HepG2 (cell line): ENCODE data around the gene ENGASE. TPM values are rescaled to one million over a fixed set of nuclear protein-coding genes. Genes with fewer than 3 reads are reported as not detected.

ENCODE experiments used
- ATAC-seq: fragments of 200-7000 bp; cut with Tn5 transposase; 3 replicates; pipeline ENCODE4 v1.9.1; 2020; ENCODE audit warnings: mild to moderate bottlenecking, moderate library complexity
- BruUV-seq: library from RNA; stranded (reverse); fragments of 400-500 nt; replicated peaks from 2 replicates; lab custom pipeline; 2021; lab: Mats Ljungman, UMichigan
- CTCF ChIA-PET: fragments of 300-600 bp; formaldehyde crosslinking; extraction: SDS; loops from one replicate; lab custom pipeline; 2021; ENCODE audit warnings: low total read pairs, inconsistent platforms, low intra/inter-chr PET ratio; lab: Yijun Ruan, JAX
- POLR2A ChIA-PET: fragments of 350-600 bp; sonication (Branson Sonifier 250); formaldehyde crosslinking; loops from one replicate; lab custom pipeline; 2020; ENCODE audit warnings: antibody characterized with exemption, inconsistent platforms; lab: Yijun Ruan, JAX
- DNase-seq: peaks from one replicate; pipeline ENCODE4 v3.0.0-alpha.2; 2015; ENCODE audit warnings: low spot score
- FAIRE-seq: peaks from 3 replicates; lab custom pipeline; 2011; peaks lifted over from hg19 to GRCh38; lab: Jason Lieb, UNC
- H2AFZ ChIP-seq: one replicate; pipeline ENCODE4 v1.6.1; 2011; ENCODE audit warnings: low read length, inconsistent platforms
- H3K27ac ChIP-seq: fragments of 300-600 bp; 3 replicates; pipeline ENCODE4 v1.8.0; 2011; ENCODE audit warnings: mixed run types, mild to moderate bottlenecking, mixed read lengths, low read length, inconsistent platforms; ENCODE audit not compliant: insufficient read depth; ENCODE audit errors: extremely low read length
- H3K27me3 ChIP-seq, 2 experiments: fragments of 200-600 bp in 1 of 2; 2 replicates in 1 of 2; 3 replicates in 1 of 2; pipeline versions ENCODE4 v1.6.0 to v1.8.0; 2011; ENCODE audit warnings: low read length in 2 of 2, mild to moderate bottlenecking in 2 of 2, moderate library complexity in 2 of 2, inconsistent platforms in 1 of 2; ENCODE audit not compliant: insufficient read depth in 2 of 2, control insufficient read depth in 1 of 2
- H3K36me3 ChIP-seq, 2 experiments: fragments of 200-600 bp in 1 of 2; replicated peaks in 1 of 2; 2 replicates in 1 of 2; 3 replicates in 1 of 2; pipeline versions ENCODE4 v1.5.1 to v1.8.0; 2011; ENCODE audit warnings: low read length in 2 of 2, inconsistent platforms in 1 of 2; ENCODE audit not compliant: insufficient read depth in 2 of 2, control insufficient read depth in 1 of 2
- H3K4me1 ChIP-seq: 2 replicates; pipeline ENCODE4 v1.5.1; 2012; ENCODE audit warnings: low read length, inconsistent platforms; ENCODE audit not compliant: insufficient read depth
- H3K4me2 ChIP-seq: 2 replicates; pipeline ENCODE4 v1.6.0; 2011; ENCODE audit warnings: low read depth, low read length, inconsistent platforms
- H3K4me3 ChIP-seq, 3 experiments: fragments of 200-600 bp in 1 of 3; sonication (generic), shearing (Covaris generic) in 1 of 3; replicated peaks in 1 of 3; 2 replicates each; pipeline ENCODE4 v1.5.1; 2011 to 2016; ENCODE audit warnings: low read length in 3 of 3, inconsistent platforms in 2 of 3, low read depth in 2 of 3, mild to moderate bottlenecking in 2 of 3, control low read depth in 1 of 3, mixed read lengths in 1 of 3; ENCODE audit not compliant: insufficient read depth in 1 of 3
- H3K79me2 ChIP-seq: one replicate; pipeline ENCODE4 v1.6.1; 2011; ENCODE audit warnings: low read length, inconsistent platforms; ENCODE audit not compliant: insufficient read depth
- H3K9ac ChIP-seq: 2 replicates; pipeline ENCODE4 v1.6.0; 2011; ENCODE audit warnings: mild to moderate bottlenecking, low read depth, low read length, inconsistent platforms; ENCODE audit not compliant: insufficient read depth
- H3K9me3 ChIP-seq: 2 replicates; pipeline ENCODE4 v1.5.1; 2012; ENCODE audit warnings: mild to moderate bottlenecking, low read length
- H4K20me1 ChIP-seq: 2 replicates; pipeline ENCODE4 v1.6.0; 2011; ENCODE audit warnings: inconsistent platforms, mild to moderate bottlenecking, low read length, moderate library complexity; ENCODE audit not compliant: insufficient read depth
- CREBL2 ChIP-seq: sonication (generic); formaldehyde crosslinking; IDR thresholded peaks from 2 replicates; pipeline ENCODE4 v1.8.1; 2023; ENCODE audit warnings: missing genetic modification reagents, mild to moderate bottlenecking, borderline replicate concordance
- HNF1B ChIP-seq: sonication (generic); formaldehyde crosslinking; IDR thresholded peaks from 2 replicates; pipeline ENCODE4 v1.5.1; 2020; ENCODE audit warnings: mild to moderate bottlenecking, moderate library complexity, missing genetic modification reagents
- POLR2AphosphoS5 ChIP-seq: IDR thresholded peaks from 2 replicates; pipeline ENCODE4 v1.6.1; 2012; ENCODE audit warnings: low read depth, low read length
- XRCC5 ChIP-seq: fragments of 200-400 bp; formaldehyde crosslinking; optimal IDR thresholded peaks from 2 replicates; pipeline ENCODE3; 2017; ENCODE audit warnings: mild to moderate bottlenecking, low read length
- ZNF274 ChIP-seq: sonication (generic); formaldehyde crosslinking; IDR thresholded peaks from 2 replicates; pipeline ENCODE4 v1.5.1; 2020; ENCODE audit warnings: mild to moderate bottlenecking, missing genetic modification reagents
- ZNF670 ChIP-seq: sonication (generic); formaldehyde crosslinking; IDR thresholded peaks from 2 replicates; pipeline ENCODE4 v1.8.0; 2022; ENCODE audit warnings: mild to moderate bottlenecking, missing genetic modification reagents, borderline replicate concordance
- ZNF687 ChIP-seq: sonication (generic); formaldehyde crosslinking; IDR thresholded peaks from 2 replicates; pipeline ENCODE4 v1.5.1; 2020; ENCODE audit warnings: mild to moderate bottlenecking, missing genetic modification reagents, moderate library complexity
- ZNF816 ChIP-seq: sonication (generic); formaldehyde crosslinking; IDR thresholded peaks from 2 replicates; pipeline ENCODE4 v1.8.0; 2022; ENCODE audit warnings: missing genetic modification reagents, mild to moderate bottlenecking, borderline replicate concordance
- ZSCAN25 ChIP-seq: sonication (generic); formaldehyde crosslinking; IDR thresholded peaks from 2 replicates; pipeline ENCODE4 v1.8.0; 2022; ENCODE audit warnings: mild to moderate bottlenecking, missing genetic modification reagents
- WGBS: methylation state at CpG from one replicate; pipeline ENCODE4 v1.1.6; 2017; ENCODE audit warnings: low lambda C conversion rate; 5-methylcytosine and 5-hydroxymethylcytosine counted together
- in situ Hi-C: cut with HindIII; loops from 2 replicates; pipeline ENCODE4 v1.10.0; 2017; ENCODE audit warnings: low pct_unique_long_range_greater_than_20kb; ENCODE audit not compliant: extremely low pct_ligation_motif_present
- intact Hi-C: fragments of 100-400 bp; cut with micrococcal nuclease; formaldehyde crosslinking; loops from one replicate; pipeline ENCODE4 v1.10.0; 2022; ENCODE audit not compliant: unreplicated experiment
- polyA plus RNA-seq, 8 experiments: library from polyadenylated mRNA; depleted of rRNA in 3 of 8; stranded (reverse) in 7 of 8; unstranded in 1 of 8; fragments of >200 nt; fragmentation: Illumina TruSeq in 4 of 8; extraction: Trizol in 4 of 8; gene quantifications; 2 replicates each; pipeline versions ENCODE4 v1.2.1 to v1.2.3, GENCODE V29; 2011 to 2016; ENCODE audit warnings: low read depth in 4 of 8, missing spikeins in 1 of 8, mixed read lengths in 1 of 8; ENCODE audit not compliant: insufficient read depth in 1 of 8
- total RNA-seq, 5 experiments: library from RNA; depleted of rRNA; stranded (reverse); fragments of >200 nt; fragmentation: Illumina TruSeq; extraction: Trizol; gene quantifications; 2 replicates each; pipeline ENCODE4 v1.2.3, GENCODE V29; 2016; ENCODE audit warnings: low read depth in 1 of 5
- TF ChIP-seq, protein P1 (sequence below): IDR thresholded peaks from 2 replicates; pipeline ENCODE4 v1.6.1; 2016; ENCODE audit warnings: mild to moderate bottlenecking

Gene ENGASE
- total and polyA plus RNA-seq, 2 of the 13 experiments (the other 11 are each of a cell fraction or from before 2014, with no cell fraction given), result 10.6 to 18.1 TPM

DNA sequence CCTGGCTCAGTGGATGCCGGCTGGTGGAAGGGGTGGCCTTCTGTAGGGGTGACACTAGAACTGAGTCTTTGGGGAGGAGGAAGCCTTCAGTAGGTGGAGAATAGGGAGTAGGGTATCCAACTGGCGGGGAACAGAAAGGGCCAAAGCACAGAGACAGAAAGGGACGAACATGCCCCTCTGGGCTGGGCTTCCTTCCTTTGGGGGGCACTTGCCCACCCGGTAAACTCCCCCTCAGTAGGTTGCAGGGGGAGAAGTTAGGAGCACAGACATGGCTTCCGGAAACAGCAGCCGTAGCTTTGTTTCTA lies 774 bp downstream of the ENGASE start:
- no TSS peak for BruUV-seq
- Histone ChIP-seq H3K9ac (peak overlapping the region; percentile 78), H3K79me2 (peaks cover 5% of the 10 kb centered on the region), H3K4me3 (peak overlapping the region; percentile 78 to 87 (median 83)), H3K27ac (peak overlapping the region; percentile 47), H3K4me2 (peak overlapping the region; percentile 94), H3K36me3 (peaks cover 6 to 25% of the 10 kb centered on the region in 2 experiments; a peak in 4 of 5 replicates), H3K27me3 (peaks cover 0 to 15% of the 10 kb centered on the region in 2 experiments; a peak in 2 of 5 replicates), H4K20me1 (no peaks in the 10 kb centered on the region), H3K4me1 (peaks cover 41% of the 10 kb centered on the region), H3K9me3 (no peaks in the 10 kb centered on the region), H2AFZ (no peak overlapping the region)
- CTCF ChIA-PET, result no interaction called here
- no peak for DNase-seq
- in situ Hi-C loops (no loop called here), intact Hi-C loops (loop anchor here (5.0 kb wide), 1 partner anchor 58 kb away; no protein-coding TSS in a partner anchor)
- POLR2A ChIA-PET, result interaction anchor here (1.1 to 4.0 kb wide), 2 partner anchors 9 to 48 kb away, joined by 4 to 95 read pairs; no protein-coding TSS in a partner anchor
- WGBS, result 28% methylated on average over 6 of the region's 6 CpGs
- no peak for FAIRE-seq
- peak; percentile 18 for ATAC-seq
- no peak for TF ChIP-seq ZNF816 (CRISPR knock-in tag)
- peak; percentile 5 for TF ChIP-seq XRCC5
- TF ChIP-seq, protein P1, sequence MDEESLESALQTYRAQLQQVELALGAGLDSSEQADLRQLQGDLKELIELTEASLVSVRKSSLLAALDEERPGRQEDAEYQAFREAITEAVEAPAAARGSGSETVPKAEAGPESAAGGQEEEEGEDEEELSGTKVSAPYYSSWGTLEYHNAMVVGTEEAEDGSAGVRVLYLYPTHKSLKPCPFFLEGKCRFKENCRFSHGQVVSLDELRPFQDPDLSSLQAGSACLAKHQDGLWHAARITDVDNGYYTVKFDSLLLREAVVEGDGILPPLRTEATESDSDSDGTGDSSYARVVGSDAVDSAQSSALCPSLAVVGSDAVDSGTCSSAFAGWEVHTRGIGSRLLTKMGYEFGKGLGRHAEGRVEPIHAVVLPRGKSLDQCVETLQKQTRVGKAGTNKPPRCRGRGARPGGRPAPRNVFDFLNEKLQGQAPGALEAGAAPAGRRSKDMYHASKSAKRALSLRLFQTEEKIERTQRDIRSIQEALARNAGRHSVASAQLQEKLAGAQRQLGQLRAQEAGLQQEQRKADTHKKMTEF (CRISPR knock-in tag), result no peak
- no peak for TF ChIP-seq ZNF687 (CRISPR knock-in tag)
- TF ChIP-seq HNF1B (CRISPR knock-in tag), result 0 out of 2 replicates have a peak, but pooled peaks have one; percentile 37
- no peak for TF ChIP-seq POLR2AphosphoS5
- TF ChIP-seq CREBL2 (CRISPR knock-in tag), result 0 out of 2 replicates have a peak, but pooled peaks have one; percentile 4
- 0 out of 2 replicates have a peak, but pooled peaks have one; percentile 44 for TF ChIP-seq ZSCAN25 (CRISPR knock-in tag)
- TF ChIP-seq ZNF274 (CRISPR knock-in tag), result 0 out of 2 replicates have a peak, but pooled peaks have one; percentile 19
- TF ChIP-seq ZNF670, result 0 out of 2 replicates have a peak, but pooled peaks have one; percentile 40
